ENCODE results near the gene CD33.
"Not testable (repeated sequence)": the region's sequence is repeated elsewhere in the genome, so short reads cannot be mapped to it uniquely, and the experiment has no call there.

Gene CD33

DNA sequence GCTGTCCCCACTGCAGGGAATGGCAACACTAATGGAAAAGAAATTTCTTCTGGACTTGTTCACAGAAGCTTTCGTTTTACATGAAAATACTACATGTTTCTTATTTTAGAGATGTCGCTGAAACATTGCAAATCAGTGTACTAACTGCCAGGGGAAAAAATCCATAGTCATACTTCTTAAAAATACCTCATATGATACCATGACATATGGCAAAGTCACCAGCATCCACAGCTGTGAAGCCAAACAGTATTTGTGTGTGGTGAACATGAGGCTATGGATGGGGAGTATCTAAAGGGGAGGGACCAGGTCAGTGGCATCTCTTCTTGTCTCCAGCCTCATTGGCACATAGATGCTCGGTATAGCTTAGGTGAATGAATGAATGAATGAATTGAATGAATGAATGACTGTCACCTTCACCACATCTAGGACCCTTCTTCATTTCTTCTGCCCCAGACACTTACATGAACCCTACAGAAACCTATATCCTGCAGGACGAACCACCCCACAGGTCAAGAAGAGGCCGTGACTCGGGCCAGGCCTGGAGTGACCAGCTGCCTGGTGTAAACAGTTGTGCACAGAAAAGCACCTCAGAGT, 14.6 kb upstream of the CD33 start:
- DNase-seq (ENCODE audit: low read depth) = no peak

DNA sequence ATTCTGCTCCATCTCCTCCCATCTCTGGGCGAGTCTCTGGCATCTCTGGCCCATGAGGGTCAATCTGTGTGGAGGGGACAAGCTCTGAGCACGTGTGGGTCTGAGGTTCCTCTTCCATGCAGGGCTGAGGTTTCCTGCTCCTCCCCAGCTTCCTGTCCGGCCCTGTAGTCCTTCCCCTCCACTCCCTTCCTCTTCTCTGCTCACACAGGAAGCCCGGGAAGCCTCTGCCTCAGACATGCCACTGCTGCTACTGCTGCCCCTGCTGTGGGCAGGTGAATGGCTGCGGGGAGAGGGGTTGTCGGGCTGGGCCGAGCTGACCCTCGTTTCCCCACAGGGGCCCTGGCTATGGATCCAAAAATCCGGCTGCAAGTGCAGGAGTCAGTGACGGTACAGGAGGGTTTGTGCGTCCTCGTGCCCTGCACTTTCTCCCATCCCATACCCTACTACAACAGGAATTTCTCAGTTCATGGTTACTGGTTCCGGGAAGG, 14.0 kb upstream of the CD33 start:
- DNase-seq (ENCODE audit: low read depth) = not testable (repeated sequence)

DNA sequence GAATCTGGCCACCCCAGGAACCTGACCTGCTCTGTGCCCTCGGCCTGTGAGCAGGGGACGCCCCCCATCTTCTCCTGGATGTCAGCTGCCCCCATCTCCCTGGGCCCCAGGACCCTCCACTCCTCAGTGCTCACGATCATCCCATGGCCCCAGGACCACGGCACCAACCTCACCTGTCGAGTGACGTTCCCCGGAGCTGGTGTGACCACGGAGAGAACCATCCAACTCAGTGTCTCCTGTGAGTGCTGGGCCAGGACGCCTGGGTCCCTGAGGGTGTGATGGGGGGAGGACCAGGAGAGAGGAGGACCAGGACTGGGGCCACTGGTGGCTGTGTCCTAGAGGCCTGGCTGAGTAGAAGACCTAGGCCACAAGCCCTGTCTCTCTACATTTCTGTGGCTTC, 13.0 kb upstream of the CD33 start:
- no peak for DNase-seq (ENCODE audit: low read depth)

DNA sequence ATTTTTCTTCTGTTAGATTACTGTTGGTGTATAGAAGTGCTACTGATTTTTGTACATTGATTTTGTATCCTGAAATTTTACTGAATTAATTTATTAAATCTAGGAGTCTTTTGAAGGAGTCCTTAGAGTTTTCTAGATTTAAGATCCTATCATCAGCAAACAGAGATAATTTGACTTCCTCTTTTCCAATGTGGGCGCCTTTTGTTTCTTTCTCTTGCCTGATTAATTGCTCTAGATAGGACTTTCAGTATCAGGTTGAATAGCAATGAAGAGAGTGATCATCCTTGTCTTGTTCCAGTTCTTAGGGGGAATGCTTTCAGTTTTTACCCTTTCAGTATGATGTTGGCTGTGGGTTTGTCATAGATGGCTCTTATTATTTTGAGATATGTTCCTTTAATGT, 5.6 kb upstream of the CD33 start:
- DNase-seq (ENCODE audit: low read depth) = no peak

DNA sequence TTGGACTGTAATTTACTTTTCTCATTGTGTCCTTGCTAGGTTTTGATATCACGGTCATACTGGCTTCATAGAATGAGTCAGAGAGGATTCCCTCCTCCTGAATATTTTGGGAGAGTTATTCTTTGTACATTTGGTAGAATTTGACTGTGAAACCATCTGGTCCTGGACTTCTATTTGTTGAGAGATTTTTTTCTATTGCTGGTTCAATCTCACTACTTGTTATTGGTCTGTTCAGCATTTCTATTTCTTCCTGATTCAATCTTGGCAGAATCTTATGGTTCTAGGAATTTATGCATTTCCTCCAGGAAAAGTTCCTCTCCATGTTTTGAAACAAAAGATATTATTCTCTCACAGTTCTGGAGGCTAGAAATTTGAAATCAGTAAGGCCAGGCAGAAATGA, 4.9 kb upstream of the CD33 start:
- DNase-seq (ENCODE audit: low read depth) = no peak

DNA sequence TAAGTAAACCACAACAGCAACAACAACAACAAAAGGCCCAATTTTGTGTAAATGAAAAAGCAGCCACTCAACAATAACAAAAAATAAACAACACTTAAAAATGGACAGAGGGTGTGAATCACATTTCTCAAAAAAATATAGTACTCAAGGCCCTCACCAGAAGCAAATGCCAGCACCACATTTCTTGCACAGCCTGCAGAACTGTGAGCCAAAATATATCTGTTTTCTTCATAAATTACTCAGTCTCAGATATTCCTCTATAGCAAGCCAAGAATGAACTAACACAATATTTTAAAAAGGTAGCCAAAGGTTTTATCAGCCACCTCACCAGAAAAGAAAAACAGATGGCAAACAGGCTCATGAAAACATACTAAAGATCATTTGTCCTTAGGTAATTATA, 3.9 kb upstream of the CD33 start:
- DNase-seq (ENCODE audit: low read depth) = no peak

DNA sequence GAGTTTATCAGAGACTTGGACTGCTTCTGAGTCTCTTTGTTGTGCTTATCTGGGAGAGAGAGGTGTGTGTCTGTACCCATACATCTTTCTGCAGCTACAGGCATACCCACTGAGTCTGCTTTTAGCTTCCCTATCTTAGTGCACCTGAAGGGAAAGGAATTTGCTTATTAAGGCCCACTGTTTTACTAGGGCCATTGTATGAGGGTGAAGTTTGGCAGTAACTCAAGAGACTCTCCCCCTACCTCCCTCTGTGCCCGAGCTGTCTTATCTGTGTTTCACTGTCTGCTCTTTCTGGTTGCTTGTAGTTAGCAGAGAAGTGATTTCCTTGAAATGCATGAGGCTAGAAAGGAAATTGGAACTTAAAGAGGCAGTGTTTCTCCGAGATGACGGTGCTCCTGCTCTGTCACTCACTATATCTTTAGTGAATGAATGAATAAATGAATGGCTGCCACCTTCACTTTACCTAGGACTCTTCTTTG, 678 bp upstream of the CD33 start:
- DNase-seq (ENCODE audit: low read depth) = no peak

DNA sequence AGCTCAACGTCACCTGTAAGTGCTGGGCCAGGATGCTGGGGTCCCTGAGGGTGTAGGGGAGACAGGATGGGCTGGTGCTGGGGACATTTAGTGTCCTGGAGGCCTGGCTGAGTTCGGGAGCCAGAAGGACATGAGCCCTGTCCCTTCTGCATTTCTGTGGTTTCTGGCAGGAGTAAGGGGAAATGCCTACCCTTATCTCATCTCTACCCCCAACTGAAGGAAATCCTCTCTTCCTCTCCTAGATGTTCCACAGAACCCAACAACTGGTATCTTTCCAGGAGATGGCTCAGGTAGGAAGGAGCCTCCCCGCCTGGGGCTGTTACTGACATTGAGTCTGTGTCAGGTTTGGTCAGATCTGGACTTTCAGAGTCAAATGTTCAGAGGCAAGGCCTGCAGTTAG, 1.2 kb downstream of the CD33 start:
- no peak for DNase-seq (ENCODE audit: low read depth)

DNA sequence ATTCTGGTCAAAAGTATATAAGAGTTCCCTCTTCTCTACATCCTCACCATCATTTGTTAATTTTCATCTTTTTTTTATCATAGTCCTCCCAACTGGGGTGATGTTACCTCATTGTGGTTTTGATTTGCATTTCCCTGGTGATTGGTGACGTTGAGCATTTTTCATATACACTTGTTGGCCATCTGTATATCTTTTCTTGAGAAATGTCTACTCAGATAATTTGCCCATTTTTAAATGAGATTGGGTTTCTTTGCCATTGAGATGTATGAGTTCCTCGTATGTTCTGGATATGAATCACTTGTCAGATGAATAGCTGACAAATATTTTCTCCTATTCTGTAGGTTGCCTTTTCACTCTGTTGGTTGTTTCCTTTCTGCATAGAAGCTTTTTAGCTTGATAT, 2.4 kb downstream of the CD33 start:
- no peak for DNase-seq (ENCODE audit: low read depth)

DNA sequence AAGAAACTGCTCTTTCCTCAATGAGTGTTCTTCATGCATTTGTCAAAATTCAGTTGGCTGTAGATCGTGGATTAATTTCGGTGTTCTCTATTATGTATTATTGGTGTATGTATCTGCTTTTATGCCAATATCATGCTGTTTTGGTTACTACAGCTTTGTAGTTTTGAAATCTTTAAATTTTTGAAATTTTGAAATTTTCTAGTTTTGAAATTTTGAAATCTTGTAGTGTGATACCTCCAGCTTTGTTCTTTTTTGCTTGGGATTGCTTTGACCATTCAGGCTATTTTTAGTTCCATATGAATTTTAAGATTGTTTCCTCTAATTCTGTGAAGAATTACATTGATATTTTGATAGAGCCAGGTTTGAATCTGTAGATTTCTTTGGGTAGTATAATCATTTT, 3.1 kb downstream of the CD33 start:
- no peak for DNase-seq (ENCODE audit: low read depth)

DNA sequence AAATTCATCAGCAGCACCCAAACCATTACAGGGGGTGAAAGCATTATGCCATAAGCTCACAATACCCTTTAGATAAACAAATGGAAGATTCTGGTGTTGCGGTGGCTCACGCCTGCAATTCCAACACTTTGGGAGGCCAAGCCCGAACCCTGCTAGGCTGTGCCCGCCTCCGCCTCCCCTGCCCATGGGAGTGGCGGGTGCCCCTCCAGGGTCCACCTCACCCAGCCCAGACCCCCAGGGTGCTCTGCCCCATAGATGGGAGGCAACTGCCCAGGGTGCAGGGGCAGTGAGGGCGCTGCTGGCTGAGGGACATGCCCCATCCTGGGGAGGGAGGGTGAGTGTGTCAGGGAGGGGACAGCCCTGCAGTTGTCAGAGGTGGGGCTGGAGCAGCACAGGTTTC, 16.0 kb downstream of the CD33 start:
- DNase-seq (ENCODE audit: low read depth) = no peak

DNA sequence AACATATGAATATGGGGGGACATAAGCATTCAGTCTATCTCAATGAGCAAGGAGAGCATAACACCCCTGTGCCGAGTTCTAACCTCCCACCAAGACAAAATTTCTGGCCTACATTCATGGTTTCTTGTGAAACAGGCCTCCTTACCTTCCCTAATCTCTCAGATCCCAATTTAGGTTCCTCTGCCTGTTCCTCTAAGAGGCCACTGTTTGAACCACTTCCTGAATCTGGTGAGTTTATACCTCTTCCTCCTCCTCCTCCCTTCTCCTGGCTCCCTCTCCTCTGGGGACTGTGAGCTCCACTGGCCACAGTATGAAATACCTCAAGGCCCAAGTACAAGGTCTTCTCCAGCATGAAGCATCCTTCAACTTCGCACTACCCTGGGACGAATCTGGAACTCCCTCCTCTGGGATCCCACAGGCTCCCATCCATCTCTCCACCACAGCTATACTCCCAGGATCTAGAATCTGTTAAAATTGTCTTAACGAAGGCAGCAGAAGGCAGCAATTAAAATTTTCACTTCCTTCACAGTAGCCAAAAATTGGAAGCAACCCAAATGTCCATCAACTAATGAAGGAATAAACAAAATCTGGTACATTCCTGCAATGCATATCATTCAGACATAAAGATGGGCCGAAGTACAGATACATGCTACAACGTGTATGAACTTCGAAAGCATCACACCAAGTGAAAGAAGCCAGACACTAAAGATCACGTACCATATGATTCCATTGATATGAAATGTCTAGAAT, 18.2 kb downstream of the CD33 start:
- DNase-seq (ENCODE audit: low read depth) = no peak

DNA sequence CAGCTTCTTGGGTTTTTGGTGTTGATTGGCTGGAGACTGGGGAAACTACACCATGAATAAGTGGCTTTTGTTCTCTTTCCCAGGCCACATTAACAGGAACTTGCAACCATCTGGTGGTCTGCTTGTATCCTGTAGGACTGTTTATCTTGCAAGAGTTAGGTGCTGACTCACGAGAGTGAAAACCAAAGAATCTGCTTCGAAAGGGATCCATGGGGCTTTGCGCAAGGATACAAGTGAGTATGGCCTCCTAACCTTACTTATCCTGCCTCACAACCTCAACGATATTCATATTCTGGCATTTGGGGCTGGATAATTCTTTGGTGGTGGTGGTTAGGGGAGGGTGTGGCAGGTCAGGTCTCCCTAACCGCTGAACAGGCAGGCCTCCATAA, 21.3 kb downstream of the CD33 start:
- no peak for DNase-seq (ENCODE audit: low read depth)

DNA sequence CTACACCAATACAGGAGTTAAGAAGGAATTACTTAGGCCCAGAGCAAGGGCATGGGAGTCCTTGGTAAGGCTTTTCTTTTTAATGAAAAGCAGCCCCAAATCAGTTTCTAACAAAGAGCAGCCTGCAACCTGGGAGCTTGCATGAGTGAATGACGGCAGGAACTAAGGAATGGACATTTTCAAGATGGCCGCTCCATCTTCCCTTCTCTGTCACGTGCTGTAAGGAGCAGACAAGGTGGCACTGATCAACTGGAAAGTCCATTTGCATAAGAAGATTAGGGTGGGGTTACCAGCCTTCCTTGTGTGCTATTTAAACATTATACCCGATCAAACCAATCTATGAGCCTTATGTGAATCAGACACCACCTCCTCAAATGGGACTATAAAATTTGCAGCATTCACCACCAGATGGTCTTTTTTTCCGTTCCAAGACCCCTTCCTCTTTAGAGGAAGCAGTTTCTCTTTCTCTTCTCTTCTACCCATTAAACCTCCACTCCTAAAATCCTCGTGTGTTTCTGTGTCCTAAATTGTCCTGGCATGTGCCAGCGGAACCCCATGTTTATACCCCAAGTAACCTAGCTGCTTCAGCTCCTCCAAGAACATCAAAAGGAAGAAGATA, 23.2 kb downstream of the CD33 start:
- no peak for DNase-seq (ENCODE audit: low read depth)

DNA sequence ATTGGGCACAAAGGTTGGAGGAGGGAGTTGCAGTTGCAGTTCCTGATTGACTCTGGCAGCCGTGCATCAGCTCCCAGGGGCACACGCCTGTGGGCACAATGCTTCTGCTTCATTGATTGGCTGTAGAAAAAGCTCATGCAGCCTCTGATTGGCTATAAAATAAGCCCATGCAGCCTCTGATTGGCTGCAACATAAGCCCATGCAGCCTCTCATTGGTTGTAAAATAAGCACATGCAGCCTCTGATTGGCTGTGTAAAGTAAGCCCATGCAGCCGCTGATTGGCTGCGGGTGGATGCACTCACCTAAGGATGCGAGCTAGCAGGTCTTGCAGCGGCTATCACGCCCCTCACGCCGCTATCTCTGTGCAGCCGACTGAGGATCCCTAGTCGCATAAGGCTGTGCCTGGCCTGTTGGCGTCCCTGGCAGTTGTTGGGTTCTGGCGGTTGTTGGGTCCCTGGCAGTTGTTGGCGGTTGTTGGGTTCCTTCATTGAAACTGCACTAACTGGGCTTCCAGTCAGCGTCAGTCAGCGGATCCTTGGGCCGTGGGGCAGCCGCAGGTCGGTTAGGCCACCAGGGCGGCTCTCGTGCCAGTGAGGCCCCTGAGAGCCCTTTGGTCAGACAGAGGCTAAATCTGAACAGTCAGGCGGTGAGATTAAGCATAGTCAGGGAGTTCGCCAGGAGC, 26.0 kb downstream of the CD33 start, which contains the start of gene SIGLECL1:
Gene SIGLECL1 (plus strand): TSS at position 295 of the 682 bp plus-strand sequence. CDS start 12,993 bp downstream, outside the sequence.
- DNase-seq (ENCODE audit: low read depth) = no peak

DNA sequence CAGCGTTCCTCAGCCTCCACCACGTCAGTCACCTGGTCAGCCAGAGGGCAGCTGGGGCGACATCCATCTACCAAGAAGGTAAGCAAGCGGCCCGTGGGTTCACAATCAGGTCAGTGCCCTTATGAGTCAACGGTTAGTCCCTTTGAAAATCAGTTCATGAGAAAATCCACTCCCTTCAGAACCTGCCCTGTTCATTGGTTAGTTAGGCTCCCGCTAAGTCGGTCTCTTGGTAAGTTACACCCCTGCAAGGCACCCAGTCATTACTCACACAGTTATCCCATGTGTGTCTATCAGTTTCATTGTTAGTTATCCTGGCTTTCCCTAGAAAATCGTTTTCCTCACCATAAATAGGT, 26.6 kb downstream of the CD33 start:
- DNase-seq (ENCODE audit: low read depth) = no peak

DNA sequence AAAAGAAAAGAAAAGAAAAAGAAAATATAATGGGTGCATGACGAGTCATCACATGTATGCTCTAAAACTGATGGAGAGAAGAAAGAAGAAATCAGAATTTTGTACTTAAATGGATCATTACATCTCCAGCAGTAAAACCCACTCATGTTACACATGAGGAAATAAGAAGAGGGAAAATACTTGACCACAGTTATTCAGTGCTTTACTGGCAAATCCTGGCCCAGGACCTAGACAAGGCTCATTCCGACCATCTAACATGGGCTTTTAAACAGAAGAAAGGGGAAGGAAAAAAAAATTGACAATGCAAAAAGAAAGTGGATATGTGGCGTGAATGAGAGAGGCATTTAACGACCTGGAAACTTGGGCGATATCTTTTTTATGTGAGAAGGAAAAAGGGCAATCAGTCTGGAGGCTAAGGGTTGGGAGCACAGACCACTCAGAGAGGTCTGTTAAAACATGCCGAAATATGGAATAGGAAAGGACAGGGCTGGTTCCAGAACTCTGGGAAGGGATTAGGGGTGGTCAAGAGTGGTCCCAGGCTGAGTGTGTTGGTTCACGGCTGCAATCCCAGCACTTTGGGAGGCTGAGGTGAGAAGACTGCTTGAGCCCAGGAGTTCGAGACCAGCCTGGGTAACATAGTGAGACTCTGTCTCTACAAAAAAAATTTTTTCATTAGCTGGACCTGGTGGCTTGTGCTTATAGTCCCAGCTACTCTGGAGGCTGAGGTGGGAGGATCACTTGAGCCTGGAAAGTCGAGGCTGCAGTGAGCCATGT, 27.6 kb downstream of the CD33 start:
- DNase-seq (ENCODE audit: low read depth) = no peak

DNA sequence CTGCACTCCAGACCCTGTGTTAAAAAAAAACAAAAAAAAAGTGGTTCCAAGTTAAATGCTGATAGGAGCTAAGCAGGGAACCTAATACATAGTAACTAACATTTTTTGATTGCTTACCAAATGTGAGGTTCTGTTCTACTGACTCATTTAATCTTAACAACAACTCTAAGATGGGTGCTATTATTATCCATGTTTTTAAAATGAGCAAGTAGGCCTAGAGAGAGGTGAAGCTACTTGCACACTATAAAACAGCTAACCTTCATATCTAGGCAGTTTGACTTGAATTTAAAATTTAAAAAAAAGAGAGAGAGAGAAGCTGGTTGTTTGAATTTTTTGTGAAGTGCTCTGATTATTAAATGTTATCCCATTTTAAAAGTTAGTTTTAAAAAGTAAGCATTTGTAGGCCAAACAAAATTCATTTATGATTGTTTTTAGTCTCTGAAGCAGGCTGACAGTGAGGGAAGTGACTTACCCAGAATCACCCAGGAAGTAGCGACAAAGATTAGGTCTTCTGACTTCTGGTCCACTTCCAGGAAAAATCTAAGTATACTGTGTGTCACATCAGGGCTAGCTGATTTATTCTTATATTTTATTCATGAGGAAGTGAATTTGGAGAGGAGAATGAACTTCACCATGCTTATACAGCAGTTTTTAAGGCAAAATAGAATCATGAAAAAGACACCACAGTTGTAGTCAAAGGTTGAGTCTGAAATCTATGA, 28.4 kb downstream of the CD33 start:
- DNase-seq (ENCODE audit: low read depth) = no peak

DNA sequence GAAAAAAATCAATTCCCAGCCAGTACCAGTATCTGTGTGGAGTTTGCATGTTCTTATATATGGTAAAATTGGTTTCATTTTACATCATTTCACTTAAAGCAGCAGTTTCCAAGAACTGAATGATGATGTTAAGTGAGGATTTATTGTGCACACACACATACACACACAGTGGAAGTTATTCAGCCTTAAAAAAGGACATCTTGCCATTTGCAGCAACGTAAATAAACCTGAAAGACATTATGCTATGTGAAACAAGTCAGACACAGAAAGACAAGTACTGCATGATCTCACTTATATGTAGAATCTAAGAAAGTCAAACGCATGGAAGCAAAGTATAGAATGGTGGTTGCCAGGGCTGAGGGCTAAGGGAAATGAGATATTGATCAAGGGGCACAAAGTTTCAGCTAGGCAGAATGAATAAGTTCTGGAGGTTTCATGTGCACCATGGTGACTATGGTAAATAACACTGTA, 31.3 kb downstream of the CD33 start:
- DNase-seq (ENCODE audit: low read depth) = no peak

DNA sequence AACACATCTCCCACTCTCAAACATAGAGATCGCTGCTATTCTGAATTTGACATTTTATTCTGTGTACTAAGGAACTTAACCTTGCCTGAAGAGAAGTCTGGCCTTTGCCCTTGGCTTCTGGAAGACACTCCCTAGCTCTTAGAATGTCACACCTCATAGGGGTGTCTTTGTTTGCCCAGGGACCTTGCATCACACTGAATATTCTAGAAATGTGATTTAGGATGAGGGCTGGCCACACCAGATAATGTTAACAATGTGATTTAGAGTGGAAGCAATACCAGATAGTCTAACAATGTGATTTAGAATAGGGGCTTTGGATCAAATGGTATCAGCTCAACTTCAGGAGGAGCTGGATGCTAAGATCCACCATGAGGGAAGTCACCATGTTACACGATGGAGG, 32.6 kb downstream of the CD33 start:
- no peak for DNase-seq (ENCODE audit: low read depth)

All from stromal cell of bone marrow (primary cell).